Eye (tissue), 1 donor: ENCODE measurements around the gene MCOLN3.
"Not testable (repeated sequence)": the region's sequence is repeated elsewhere in the genome, so short reads cannot be mapped to it uniquely, and the experiment has no call there.

Source experiments
- DNase-seq: peaks from one replicate; pipeline ENCODE4 v3.0.0-alpha.2; 2015

The MCOLN3 gene

DNA sequence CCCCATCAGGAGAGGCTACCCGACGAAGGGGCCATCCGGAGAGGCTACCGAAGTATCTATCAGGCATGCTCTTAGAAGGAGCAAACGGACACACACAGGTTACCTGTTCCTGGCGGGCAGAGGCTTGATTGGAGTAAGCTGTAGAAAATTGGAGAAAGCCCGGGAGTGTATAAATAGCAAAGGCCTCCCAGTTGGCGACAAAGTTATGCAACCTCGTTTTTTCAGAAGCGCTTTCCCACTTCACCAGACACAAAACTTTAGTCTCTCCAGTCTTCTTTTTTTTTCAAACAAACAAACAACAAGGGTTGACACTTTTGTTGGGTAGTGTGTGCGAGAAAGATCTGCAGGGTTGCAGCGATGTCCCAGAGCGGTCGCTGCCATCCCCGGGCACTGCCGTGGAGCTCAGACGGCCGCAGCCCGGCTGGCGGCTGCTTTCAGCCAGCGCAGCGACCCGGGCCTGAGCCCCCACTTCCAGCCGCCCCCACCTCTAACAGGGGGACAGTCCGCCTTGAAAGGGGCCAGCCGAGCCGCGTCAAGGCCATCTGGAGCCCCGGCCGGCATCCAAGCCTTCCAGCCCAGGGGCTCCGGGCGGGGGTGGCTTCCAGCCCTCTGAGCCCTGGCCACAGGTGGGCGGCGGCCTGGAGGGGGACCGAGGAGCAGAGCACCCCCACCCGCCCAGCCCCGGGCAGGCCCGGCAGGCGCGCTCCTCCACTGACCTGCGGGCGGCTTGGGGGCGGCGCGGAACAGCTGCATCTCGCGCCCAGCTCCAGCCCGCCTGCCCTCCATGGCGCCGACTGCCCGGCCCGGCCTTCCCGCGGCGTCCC, 616 bp downstream of the MCOLN3 start:
- peak; percentile 68 for DNase-seq

DNA sequence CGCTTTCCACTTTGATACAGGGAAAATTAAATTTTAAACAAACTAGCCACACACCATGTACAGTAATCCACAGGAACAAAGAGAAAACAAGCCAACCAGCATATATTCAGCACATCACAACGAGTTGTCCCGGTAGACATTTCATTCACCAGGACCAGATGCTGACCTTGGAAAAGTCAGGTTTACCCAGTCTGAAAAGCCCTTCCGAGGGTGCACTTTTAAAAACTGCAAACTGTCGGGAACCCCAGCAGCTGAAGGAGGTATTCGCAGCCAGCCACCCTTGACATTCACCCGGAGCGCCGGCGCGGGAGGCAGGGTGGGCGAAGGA, 1.2 kb downstream of the MCOLN3 start:
- no peak for DNase-seq

DNA sequence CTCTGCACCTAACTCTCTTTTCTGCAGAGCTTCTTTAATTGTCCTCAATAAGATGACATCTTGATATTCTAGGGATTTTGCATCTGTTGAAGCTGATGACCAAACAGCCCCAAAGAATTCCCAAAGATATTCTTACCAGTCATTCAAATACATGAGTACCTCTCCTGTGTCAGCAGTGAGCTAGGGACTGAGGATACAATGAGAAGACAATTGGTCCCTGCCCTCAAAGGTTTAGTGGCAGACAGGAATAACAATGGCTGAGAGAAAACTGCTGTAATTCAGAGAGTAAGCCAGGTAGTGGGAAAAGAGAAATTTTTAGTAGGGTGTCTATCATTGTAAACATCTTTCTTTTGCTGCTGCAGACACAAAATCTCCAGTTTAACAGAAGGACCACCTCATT, 5.9 kb downstream of the MCOLN3 start:
- no peak for DNase-seq

DNA sequence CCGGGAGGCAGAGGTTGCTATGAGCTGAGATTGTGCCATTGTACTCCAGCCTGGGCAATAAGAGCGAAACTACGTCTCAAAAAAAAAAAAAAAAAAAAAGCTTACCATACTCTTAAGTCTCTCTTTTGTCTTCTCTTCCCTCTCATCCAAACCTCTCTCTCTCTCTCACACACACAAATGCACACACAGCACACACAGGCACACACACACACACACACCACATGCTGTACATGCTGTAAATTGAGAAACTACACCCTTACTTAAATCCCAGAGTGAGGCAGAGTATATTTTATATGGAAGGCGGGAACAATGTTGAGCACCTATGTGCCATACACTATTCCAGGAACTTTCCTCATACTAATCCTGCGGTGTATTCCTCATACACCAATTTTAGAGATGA, 6.5 kb downstream of the MCOLN3 start:
- DNase-seq: no peak

DNA sequence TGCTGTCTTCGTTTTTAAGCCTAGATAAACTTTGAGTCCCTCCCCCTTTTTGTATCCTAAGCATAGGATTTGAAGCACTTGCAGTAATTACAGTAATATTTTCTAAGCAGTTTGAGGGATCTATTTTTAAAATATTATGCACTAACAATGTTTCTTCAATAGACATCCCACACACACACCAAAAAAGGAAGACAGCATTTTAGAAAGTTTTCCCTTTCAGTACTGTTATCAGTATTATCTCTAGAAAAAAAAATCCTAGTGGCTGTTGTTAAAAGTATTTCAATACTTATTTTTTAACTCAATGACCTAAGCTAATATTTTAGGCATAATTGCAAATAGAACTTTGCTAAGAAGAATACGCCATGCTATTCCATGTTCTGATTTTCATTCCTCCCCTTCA, 15.1 kb downstream of the MCOLN3 start:
- no peak for DNase-seq

DNA sequence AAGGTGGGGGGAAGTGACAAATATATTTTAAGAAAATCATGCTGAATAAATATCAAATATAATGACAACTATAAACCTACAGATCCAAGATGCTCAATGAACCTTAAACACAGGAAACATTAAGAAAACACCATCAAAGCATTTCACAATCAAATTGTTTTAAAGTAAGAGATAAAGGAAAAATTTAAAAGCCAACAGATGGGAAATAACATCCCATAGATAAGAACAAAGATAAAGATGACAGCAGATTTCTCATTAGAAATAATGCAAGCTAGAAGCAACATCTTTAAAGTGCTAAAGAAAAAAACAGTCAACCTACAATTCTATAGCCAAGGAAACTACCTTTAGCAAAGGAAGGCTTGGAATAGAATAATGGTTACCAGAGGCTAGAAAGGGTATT, 17.8 kb downstream of the MCOLN3 start:
- no peak for DNase-seq

DNA sequence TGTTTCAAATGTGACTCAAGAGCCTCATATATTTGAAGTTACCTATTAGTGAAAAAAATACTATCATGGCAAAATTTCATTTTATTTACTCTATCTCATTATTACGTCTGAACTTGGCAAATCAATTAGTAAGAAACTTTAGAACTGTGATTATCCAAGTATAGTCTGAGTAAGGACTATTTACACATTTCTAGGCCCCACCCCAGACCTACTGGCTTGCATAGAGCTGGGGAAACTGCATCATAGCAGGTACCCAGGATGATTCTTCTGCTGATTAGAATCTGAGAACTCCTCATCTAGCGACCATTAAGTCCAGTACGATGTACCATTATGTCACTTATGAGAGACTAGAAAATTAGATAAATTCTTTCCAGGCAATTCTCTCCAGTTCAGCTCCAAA, 20.1 kb downstream of the MCOLN3 start:
- DNase-seq: no peak

DNA sequence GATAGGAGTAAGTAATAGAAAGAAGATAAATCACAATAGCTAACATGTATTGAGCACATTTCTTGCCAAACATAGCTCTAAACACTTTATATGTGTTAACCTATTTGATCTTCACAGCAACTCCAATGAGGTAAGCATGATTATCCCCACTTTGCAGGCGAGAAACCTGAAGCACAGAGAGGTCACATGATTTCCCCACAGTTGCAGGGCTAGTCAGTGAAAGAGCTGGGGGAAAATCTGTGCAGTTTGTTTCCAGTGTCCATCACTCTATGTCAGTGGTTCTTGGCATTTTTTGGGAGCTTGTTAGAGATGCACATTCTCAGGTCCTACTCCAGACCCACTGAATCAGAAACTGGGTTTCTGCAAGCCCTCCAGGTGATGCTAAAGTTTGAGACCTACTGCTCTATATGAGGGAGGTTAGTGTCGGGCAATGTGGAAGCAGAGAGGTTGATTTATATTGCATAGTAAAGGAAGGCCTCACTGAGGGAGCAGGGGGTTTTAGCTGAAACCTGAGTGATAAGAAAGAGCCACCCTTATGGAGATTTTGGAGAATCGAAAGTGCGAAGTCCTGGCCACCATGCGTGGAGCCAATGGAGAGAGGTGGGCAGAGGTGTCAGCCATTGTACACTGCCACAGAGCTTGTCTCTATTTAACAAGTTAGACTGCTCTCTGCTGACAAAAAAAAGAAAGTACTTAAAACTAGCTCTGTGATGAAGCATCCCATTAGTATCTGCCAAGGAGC, 20.9 kb downstream of the MCOLN3 start:
- DNase-seq: no peak

DNA sequence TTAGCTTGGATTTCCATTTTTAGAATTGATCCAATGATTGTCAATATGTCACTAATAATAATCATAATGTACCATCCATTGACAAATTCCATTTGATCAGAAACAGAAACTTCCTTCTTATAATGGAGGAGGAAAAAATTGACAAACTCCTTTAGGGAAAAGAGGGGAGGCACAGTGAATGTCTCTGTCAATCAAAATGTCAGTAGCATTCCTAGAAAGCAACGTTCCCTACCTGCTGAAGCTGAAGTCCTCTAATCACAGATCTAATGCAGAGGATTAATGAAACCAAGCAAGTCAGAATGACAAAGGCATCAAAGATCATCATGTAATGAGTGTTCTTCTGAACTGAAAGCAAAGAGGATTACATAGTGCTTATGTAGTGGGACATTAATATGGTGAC, 22.4 kb downstream of the MCOLN3 start:
- DNase-seq: no peak

DNA sequence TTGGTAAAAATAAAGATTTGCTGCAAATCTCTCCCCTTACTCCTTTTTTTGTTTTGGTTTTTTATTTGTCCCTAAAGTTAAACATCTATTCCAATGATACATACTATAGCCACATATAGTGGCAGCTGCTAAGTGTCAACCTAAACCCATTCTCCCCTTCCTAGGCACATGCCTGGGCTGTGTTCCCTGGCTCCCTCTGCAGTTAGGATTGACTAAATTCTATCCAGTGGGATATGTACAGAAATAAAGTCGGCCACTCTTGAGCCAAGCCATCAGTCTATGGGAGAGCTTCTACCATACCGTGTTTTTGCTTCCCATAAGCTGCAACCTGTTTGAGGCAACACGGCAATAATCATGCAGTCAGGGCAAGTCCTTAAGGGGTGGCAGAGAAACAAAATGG, 23.6 kb downstream of the MCOLN3 start:
- DNase-seq: no peak

DNA sequence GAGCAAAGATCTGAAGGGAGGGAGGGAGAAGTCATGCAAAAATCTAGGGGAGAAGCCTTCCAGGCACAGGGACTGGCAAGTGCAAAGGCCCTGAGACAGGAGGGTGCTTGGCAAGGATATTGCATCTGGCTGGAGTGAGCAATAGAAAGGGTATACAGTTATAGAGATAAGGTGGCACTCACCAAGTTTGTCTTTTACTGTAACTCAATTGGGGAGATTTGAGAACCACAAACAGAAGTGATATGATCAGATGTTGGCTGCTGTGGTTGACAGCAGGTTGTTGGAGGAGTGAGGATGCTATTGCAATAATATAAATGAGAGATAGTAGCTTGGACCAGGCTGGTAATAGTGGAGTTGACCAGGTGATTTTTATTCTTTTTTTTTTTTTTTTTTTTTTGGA, 25.6 kb downstream of the MCOLN3 start:
- no peak for DNase-seq

DNA sequence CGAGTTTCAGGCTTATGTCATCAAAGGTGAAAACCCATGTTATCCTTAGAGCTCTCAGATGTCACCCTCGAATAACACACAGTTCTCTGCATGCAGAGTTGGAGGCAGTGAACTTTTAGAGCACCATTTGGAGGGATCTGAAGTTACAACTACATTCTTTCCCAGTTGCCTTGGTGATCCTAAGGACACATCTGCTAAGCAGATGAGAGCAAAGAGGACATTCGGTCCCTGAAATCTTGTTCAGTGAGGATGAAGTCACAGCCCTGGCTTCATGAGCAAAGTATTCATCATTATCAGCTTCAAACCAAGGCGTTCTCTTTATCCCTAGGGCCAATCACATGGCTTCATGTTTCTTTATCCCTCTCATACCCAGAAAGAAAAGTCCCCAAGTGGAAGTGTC, 28.3 kb downstream of the MCOLN3 start:
- DNase-seq: peak; percentile 45

DNA sequence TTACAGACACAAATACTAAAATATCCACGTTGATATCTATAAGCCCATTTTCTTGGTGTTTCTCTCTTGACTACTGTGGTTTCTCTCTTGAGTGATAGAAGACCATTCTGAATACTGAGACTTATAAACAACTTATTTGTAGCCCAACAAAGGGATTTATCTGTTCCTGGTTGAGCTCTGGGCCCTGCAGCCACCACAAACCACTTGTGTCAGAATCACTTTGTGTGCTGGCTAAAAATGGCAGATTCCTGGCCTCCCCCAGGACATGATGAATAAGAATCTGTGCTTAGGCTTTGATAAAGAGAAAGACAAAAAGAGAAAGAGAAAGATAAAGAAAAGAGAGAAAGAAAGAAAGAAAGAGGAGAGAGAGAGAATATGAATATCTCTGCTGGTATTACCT, 32.5 kb downstream of the MCOLN3 start:
- no peak for DNase-seq

DNA sequence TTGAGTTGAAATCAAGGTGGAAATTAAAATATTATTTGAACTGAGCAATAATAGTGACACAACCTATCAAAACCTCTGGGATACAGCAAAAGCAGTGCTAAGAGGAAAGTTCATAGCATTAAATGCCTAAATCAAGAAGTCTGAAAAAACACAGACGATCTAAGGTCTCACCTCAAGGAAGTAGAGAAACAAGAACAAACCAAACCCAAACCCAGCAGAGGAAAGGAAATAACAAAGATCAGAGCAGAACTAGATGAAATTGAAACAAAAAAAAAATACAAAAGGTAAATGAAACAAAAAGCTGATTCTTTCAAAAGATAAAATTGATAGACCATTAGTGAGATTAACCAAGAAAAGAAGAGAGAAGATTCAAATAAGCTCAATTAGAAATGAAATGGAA, 42.7 kb downstream of the MCOLN3 start:
- not testable (repeated sequence) for DNase-seq

DNA sequence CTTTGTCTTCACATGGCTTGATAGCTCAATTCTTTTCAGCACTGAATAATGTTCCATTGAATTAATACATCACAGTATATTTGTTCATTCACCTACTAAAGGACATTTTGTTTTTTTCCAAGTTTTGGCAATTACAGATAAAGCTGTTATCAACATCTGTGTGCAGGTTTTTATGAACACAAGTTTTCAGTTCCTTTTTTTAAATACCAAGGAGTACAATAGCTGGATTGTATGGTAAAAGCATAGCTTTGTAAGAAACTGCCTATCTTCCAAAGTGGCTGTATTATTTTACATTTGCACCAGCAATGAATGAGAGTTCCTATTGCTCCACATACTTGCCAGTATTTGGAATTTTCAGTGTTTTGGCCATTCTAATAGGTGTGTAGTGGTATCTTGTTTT, 46.6 kb downstream of the MCOLN3 start:
- DNase-seq: no peak

DNA sequence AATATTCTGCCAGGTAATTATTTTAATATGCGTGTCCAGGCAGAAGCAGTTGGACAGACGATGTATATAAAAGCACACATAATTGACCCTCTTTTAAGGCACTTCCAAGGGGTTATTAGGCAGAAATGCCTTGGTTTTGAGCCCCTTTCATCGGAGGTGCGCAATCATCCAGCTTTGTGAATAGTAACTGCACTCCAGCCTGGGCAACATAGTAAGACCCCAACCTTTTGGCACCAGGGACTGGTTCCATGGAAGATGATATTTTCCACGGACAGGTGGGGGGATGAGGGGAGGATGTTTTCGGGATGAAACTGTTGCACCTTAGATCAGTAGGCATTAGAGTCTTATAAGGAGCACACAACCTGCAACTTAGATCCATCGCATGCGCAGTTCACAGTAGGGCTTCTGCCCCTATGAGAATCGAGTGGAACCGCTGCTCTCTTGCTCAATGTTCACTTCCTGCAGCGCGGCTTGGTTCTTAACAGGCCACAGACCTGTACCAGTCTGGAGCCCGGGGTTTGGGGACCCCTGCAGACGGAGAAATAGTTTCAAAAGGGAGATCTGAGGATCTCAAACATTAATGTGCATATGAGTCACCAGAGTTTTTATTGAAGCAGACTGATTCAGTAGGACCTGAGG, 49.5 kb downstream of the MCOLN3 start:
- peak; percentile 25 for DNase-seq

DNA sequence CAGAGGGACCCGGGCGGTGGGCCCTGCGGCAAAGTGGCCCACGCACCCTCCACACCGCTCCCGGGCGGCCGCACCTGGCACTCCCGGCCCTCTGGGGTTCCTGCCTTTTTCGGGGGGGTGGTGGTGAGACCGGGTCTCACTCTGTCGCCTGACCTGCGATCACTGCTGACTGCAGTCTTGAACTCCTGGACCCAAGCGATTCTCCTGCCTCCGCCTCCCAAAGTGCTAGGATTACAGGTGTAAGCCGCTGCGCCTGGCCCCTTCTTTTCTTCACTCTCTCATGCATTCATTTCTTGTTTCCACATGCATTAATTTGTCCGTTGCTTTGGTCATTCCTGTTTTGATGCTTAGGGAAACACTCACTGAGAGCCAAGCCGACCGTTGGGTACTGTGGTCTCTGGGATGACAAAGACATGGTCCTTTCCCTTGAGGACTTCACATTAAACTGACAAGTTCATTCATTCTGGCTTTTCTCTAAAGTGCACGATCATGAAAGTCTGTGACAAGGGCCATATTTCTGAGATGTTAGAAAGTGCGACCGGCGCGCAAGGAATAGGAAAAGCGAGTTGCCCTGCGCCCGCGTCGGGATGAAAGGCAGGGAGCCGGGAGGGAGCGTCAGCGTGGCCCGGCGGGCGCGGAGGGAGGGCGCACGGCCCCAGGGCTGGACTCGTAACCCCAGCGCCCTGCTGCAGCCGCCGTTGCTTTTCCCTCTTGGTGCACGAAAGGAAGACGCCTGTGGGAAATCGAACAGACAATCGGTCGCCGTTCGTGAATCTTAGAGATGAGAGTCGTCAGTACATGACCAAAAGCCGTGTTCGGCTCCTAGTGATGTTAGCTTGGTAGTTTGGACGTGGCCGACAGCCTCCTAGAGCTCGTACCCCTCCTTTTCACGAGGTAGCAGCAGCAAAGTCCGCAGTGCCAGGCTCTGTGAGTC, 50.4 kb downstream of the MCOLN3 start:
- DNase-seq: peak; percentile 76

DNA sequence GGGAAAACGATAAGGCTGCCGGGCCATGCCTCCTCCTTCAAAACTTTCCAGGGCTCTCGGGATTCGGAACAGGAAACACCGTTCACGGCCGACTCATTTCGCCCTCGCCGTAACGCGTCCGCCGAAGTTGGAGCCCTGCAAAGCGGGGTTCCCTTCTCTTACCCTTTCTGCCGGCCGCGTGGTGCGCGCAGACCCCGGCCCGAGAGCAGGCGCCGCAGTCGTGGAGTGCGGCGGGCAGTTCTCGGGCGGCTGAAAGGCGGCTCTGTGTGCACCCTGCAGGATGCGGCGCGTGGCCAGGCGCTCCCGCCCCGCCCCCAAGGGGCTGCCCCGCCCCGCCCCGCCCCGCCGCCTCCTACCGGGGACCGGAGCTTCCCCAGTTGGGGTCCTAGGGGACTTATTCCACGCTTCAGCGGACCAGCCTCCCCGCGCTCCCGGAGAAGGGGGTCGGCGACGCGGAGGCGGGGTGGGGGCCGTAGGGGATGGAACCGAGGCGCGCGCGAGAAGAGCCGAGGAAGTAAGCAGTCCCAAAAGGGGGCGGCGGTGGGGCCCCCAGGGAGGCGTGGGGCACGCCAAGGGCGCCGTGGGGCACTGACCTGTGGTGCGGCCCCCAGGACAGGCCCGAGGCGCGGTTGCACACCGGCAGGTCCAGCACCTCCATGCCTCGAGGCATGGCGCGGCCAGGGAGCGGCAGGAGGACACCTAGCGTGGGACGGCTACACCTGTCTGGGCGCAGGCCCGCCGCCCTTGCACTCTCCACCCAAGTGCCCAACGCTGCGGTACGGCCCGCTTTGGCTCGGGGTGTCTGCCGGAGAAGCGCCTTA, 51.2 kb downstream of the MCOLN3 start, which contains the start of gene MCOLN2:
MCOLN2 (minus strand) TSS at position 268 of the 821 bp plus-strand sequence; CDS start at position 27, 241 bp downstream.
- DNase-seq: peak; percentile 70

DNA sequence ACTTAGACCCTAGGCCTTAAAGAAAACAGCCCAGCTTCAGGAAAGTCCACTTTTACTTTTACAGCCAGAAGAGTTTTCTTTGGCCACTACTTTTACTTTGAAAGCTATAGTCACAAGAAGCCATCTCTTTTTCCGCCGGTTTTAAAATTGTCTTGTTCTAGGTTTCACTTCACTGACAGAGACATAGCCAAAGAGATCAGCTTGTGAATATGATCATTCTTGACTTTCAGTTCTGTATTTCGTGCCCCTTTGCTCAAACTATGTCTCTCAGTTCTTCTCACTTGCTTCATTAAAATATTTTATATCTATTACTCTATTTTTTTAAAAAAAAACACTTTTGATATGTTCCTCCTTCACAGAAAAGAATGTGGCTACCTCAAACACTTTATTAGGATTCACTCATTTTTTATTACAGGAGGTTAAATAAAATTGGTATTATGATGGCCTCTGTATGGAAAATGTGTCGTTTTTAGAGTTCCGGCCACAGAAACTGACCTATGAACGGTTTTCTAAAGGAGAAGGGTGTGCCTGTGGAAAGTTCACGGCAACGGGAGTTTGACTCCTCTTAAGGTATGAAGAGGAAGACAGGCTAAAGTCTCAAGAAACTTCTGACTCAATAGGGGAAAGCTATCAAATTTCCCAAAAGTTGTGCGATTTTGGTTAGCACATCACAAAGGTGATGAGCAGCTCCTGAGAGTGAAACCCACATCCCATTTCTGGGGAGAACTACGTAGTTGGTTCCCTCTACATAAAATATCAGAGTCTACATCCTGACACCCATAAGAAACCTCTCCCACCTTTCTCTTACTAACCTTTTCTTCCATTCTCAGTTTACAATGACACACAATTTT, 52.6 kb downstream of the MCOLN3 start:
- DNase-seq: no peak

DNA sequence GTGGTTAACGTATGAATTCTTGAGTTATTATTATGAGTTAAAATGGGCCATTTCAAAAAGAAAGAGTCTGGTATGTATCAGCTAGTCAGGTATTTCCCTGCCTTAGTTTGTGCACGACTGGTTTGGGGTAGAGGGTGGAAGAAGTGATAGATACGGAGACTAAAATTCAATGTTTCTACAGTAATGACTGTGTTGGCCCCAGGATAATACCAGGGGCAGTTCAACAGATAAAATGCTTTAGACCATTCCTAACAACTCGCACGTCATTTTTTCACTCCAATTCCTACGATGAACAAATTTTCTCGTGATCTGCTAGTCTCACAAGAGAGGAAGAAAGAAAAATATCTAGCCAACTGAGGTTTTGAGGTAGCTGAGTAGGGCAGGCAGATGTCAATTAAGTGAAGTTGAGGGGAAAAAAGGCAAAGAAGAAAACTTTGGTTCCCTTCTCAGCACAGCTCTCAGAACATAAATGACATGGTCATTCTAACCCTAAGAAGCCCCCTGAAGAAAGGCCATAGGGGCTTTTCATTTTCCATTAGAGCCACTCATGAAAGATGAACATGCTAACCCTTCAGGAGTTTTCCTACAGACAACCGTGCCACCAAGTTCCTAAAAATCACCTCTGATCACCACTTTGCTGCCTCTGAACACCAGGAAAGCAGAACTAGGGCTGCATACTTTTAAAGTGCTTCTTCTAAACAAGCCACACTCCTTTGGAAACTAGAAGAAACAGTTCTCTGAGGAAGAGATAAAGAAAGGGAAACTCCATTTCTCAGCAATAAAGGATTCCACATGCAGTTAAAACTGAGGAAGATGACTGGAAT, 57.0 kb downstream of the MCOLN3 start:
- DNase-seq: no peak
